K562 (cell line): Measurements from ENCODE around the gene TBXAS1. TPM values are rescaled to one million over a fixed set of nuclear protein-coding genes. Genes with fewer than 3 reads are reported as not detected.
A peak's percentile ranks its signal among the peaks of the same experiment; 100 is the strongest.

Experiments used
- ATAC-seq: fragments of 200-7000 bp; cut with Tn5 transposase; 3 replicates; pipeline ENCODE4 v1.9.1; 2020; ENCODE audit warnings: moderate library complexity
- BruUV-seq: library from RNA; stranded (reverse); fragments of 400-500 nt; replicated peaks from 2 replicates; lab custom pipeline; 2021; lab: Mats Ljungman, UMichigan
- CTCF ChIA-PET: fragments of 300-600 bp; formaldehyde crosslinking; extraction: SDS; loops from one replicate; lab custom pipeline; 2021; ENCODE audit warnings: low intra/inter-chr PET ratio; lab: Yijun Ruan, JAX
- POLR2A ChIA-PET: fragments of 300-600, 350-650 bp; sonication (Branson Sonifier 250); formaldehyde crosslinking; extraction: SDS; loops from one replicate; lab custom pipeline; 2021; ENCODE audit warnings: antibody characterized with exemption, inconsistent platforms; lab: Yijun Ruan, JAX
- DNase-seq, 4 experiments: peaks; one replicate each; pipeline versions ENCODE4 v3.0.0 to v3.0.0-alpha.2; 2011 to 2018; ENCODE audit warnings: low spot score in 3 of 4, mixed read lengths in 3 of 4; ENCODE audit errors: extremely low read depth in 1 of 4
- FAIRE-seq: peaks from 2 replicates; lab custom pipeline; 2011; peaks lifted over from hg19 to GRCh38; lab: Jason Lieb, UNC
- H2AFZ ChIP-seq: 2 replicates; pipeline ENCODE4 v1.6.0; 2011; ENCODE audit warnings: low read depth, low read length, control low read depth, inconsistent platforms
- H3K27ac ChIP-seq: fragments of 200-600 bp; 3 replicates; pipeline ENCODE4 v1.8.0; 2011; ENCODE audit warnings: low read depth, mild to moderate bottlenecking, control low read depth, inconsistent platforms, low read length, moderate library complexity, mixed read lengths; ENCODE audit errors: extremely low read depth
- H3K27me3 ChIP-seq, 2 experiments: fragments of 300-600 bp in 1 of 2; 2 replicates in 1 of 2; 3 replicates in 1 of 2; pipeline versions ENCODE4 v1.6.0 to v1.8.0; 2011; ENCODE audit warnings: inconsistent platforms in 2 of 2, low read length in 2 of 2, mild to moderate bottlenecking in 1 of 2, mixed read lengths in 1 of 2, moderate library complexity in 1 of 2; ENCODE audit not compliant: control insufficient read depth in 2 of 2, insufficient read depth in 2 of 2
- H3K36me3 ChIP-seq: fragments of 300-600 bp; 3 replicates; pipeline ENCODE4 v1.8.0; 2011; ENCODE audit warnings: mild to moderate bottlenecking, low read length, inconsistent platforms; ENCODE audit not compliant: control insufficient read depth, insufficient read depth
- H3K4me1 ChIP-seq, 2 experiments: fragments of 200-600 bp in 1 of 2; replicated peaks in 1 of 2; 2 replicates in 1 of 2; 3 replicates in 1 of 2; pipeline versions ENCODE4 v1.5.1 to v1.8.0; 2011; ENCODE audit warnings: inconsistent platforms in 2 of 2, low read length in 2 of 2, mild to moderate bottlenecking in 1 of 2, mixed read lengths in 1 of 2, moderate library complexity in 1 of 2; ENCODE audit not compliant: control insufficient read depth in 2 of 2, insufficient read depth in 2 of 2
- H3K4me2 ChIP-seq: 2 replicates; pipeline ENCODE4 v1.6.1; 2011; ENCODE audit warnings: low read length, control low read depth, inconsistent platforms, mixed read lengths; ENCODE audit not compliant: insufficient read depth
- H3K4me3 ChIP-seq: fragments of 200-600 bp; sonication (generic), shearing (Covaris generic); 2 replicates; pipeline ENCODE4 v1.5.1; 2016; ENCODE audit warnings: control low read depth, inconsistent platforms
- H3K79me2 ChIP-seq: fragments of 200-600 bp; 3 replicates; pipeline ENCODE4 v1.8.0; 2011; ENCODE audit warnings: low read length, inconsistent platforms; ENCODE audit not compliant: control insufficient read depth, insufficient read depth
- H3K9ac ChIP-seq, 2 experiments: 2 replicates each; pipeline versions ENCODE4 v1.6.0 to v1.6.1; 2011; ENCODE audit warnings: low read depth in 2 of 2, low read length in 2 of 2, control low read depth in 1 of 2, inconsistent platforms in 1 of 2, mild to moderate bottlenecking in 1 of 2, mixed read lengths in 1 of 2; ENCODE audit not compliant: insufficient read depth in 1 of 2
- H3K9me1 ChIP-seq: one replicate; pipeline ENCODE4 v1.6.0; 2011; ENCODE audit warnings: inconsistent platforms, mild to moderate bottlenecking, low read length, moderate library complexity; ENCODE audit not compliant: control insufficient read depth, insufficient read depth
- H3K9me3 ChIP-seq: replicated peaks from 2 replicates; pipeline ENCODE4 v1.5.1; 2011; ENCODE audit warnings: low read depth, low read length, inconsistent platforms; ENCODE audit not compliant: control insufficient read depth, insufficient read depth
- H4K20me1 ChIP-seq: replicated peaks from 2 replicates; pipeline ENCODE4 v1.6.1; 2011; ENCODE audit warnings: low read length, inconsistent platforms, mixed read lengths; ENCODE audit not compliant: control insufficient read depth, insufficient read depth
- CEBPG ChIP-seq, 3 experiments: fragments of 200-800 bp in 1 of 3; sonication (Bioruptor generic) in 1 of 3; sonication (generic) in 1 of 3; formaldehyde crosslinking in 1 of 3; IDR thresholded peaks in 2 of 3; conservative IDR thresholded peaks in 1 of 3; 2 replicates each; pipeline versions ENCODE4 v1.6.1 to v1.8.0; 2016 to 2022; ENCODE audit warnings: missing compliant biosample characterization in 2 of 3, missing genetic modification characterization in 2 of 3, mild to moderate bottlenecking in 1 of 3, missing genetic modification reagents in 1 of 3
- CHD1 ChIP-seq: fragments of 200-600 bp; sonication (generic); IDR thresholded peaks from one replicate; pipeline ENCODE4 v1.6.1; 2012; ENCODE audit warnings: mild to moderate bottlenecking, moderate library complexity, low read length, inconsistent platforms
- E4F1 ChIP-seq: fragments of 250-450 bp; sonication (Bioruptor Pico); IDR thresholded peaks from 2 replicates; pipeline ENCODE4 v1.5.0; 2021; ENCODE audit warnings: mild to moderate bottlenecking, borderline replicate concordance
- FOXP1 ChIP-seq: sonication (generic); formaldehyde crosslinking; IDR thresholded peaks from 2 replicates; pipeline ENCODE4 v1.8.0; 2022; ENCODE audit warnings: mild to moderate bottlenecking, missing genetic modification reagents
- FOXP4 ChIP-seq: sonication (generic); formaldehyde crosslinking; IDR thresholded peaks from 2 replicates; pipeline ENCODE4 v1.8.0; 2022; ENCODE audit warnings: mild to moderate bottlenecking, missing genetic modification reagents, borderline replicate concordance
- RBFOX2 ChIP-seq: fragments of 200-400 bp; formaldehyde crosslinking; IDR thresholded peaks from 2 replicates; pipeline ENCODE4 v1.6.1; 2017; ENCODE audit warnings: low read depth, mild to moderate bottlenecking, low read length, moderate library complexity
- XRCC5 ChIP-seq: fragments of 200-400 bp; formaldehyde crosslinking; IDR thresholded peaks from 2 replicates; pipeline ENCODE4 v1.6.1; 2017; ENCODE audit warnings: low read depth, mild to moderate bottlenecking, low read length
- ZBTB11 ChIP-seq, 3 experiments: fragments of 200-800 bp in 1 of 3; fragments of 250-450 bp in 1 of 3; fragments of 450-650 bp in 1 of 3; sonication (Bioruptor Pico) in 1 of 3; sonication (Bioruptor generic) in 1 of 3; formaldehyde crosslinking in 1 of 3; IDR thresholded peaks; 2 replicates each; pipeline versions ENCODE4 v1.6.1 to v1.8.0; 2016 to 2022; ENCODE audit warnings: mild to moderate bottlenecking in 2 of 3, missing genetic modification characterization in 2 of 3, missing compliant biosample characterization in 1 of 3, moderate library complexity in 1 of 3
- ZNF436 ChIP-seq: fragments of 250-450, 450-650 bp; sonication (Bioruptor Pico); formaldehyde crosslinking; IDR thresholded peaks from 2 replicates; pipeline ENCODE4 v1.7.0; 2020; ENCODE audit warnings: mild to moderate bottlenecking
- WGBS: fragments of 100-300 bp; shearing (Covaris generic); methylation state at CpG from one replicate; pipeline ENCODE4 v1.1.6; 2016; ENCODE audit warnings: low coverage, mixed read lengths; ENCODE audit not compliant: insufficient coverage; ENCODE audit errors: missing lambda C conversion rate; 5-methylcytosine and 5-hydroxymethylcytosine counted together
- in situ Hi-C: fragments of 300-500 bp; cut with MboI; formaldehyde crosslinking; loops from 4 replicates; pipeline ENCODE4 v1.15.0; 2018; ENCODE audit warnings: inconsistent platforms, mixed read lengths
- intact Hi-C: fragments of 100-400 bp; cut with micrococcal nuclease; formaldehyde crosslinking; loops from 2 replicates; pipeline ENCODE4 v1.14.2; 2022
- polyA plus RNA-seq, 8 experiments: library from polyadenylated mRNA; depleted of rRNA in 4 of 8; stranded (reverse) in 5 of 8; unstranded in 3 of 8; fragments of >200 nt; fragmentation: Nextera tagmentation in 2 of 8; fragmentation: Illumina TruSeq in 1 of 8; extraction: Ambion mirVana in 2 of 8; extraction: Trizol in 1 of 8; gene quantifications; 2 replicates each; pipeline versions ENCODE4 v1.2.1 to v1.2.3, GENCODE V29; 2011 to 2014; ENCODE audit warnings: inconsistent platforms in 1 of 8, missing spikeins in 1 of 8
- total RNA-seq, 7 experiments: library from RNA; depleted of rRNA in 6 of 7; stranded (reverse); fragments of >200 nt in 6 of 7; fragmentation: Illumina TruSeq in 2 of 7; extraction: Trizol in 2 of 7; gene quantifications; 2 replicates each; pipeline versions ENCODE4 v1.2.1 to v1.2.3, GENCODE V29; 2011 to 2021; ENCODE audit warnings: low replicate concordance in 1 of 7

TBXAS1 gene
- total and polyA plus RNA-seq, 9 of the 15 experiments (the other 6 are each of a cell fraction or from before 2014, with no cell fraction given) = 1.1 to 8.3 (median 1.9) TPM

- Histone ChIP-seq H3K36me3 (peaks cover 26% of the 10 kb centered on the region), H3K79me2 (peaks cover 38% of the 10 kb centered on the region), H2AFZ (peak overlapping the region; percentile 98), H3K9me3 (peaks cover 2% of the 10 kb centered on the region; the same call in 1 of the 2 replicates), H3K4me1 (peaks cover 8 to 28% of the 10 kb centered on the region in 2 experiments; a peak in 4 of 5 replicates), H3K27ac (peak overlapping the region; percentile 54), H3K9ac (peak overlapping the region; percentile 56 to 75), H3K4me3 (peak overlapping the region; percentile 46), H3K27me3 (no peaks in the 10 kb centered on the region), H3K9me1 (peaks cover 3% of the 10 kb centered on the region), H3K4me2 (peak overlapping the region; percentile 83), H4K20me1 (peaks cover 4% of the 10 kb centered on the region; the same call in 1 of the 2 replicates)
- peak; percentile 61 for ATAC-seq
- POLR2A ChIA-PET = interaction anchor here (0.5 to 5.8 kb wide), 26 partner anchors 12 to 1720 kb away, joined by 3 to 76 read pairs (median 4); no protein-coding TSS in a partner anchor
- CTCF ChIA-PET = no interaction called here
- WGBS = 27% methylated on average over 11 of the region's 11 CpGs
- in situ Hi-C loops (no loop called here), intact Hi-C loops (loop anchor here (2.0 kb wide), 2 partner anchors 59 to 73 kb away; no protein-coding TSS in a partner anchor)
- no peak for FAIRE-seq
- no TSS peak for BruUV-seq
- DNase-seq = peak; percentile 61 to 68 (median 64)
- TF ChIP-seq ZNF436 (CRISPR knock-in tag) (no peak), E4F1 (CRISPR knock-in tag) (no peak), FOXP4 (peak; percentile 64; the same call in 1 of the 2 replicates), RBFOX2 (peak; percentile 49), CHD1 (peak; percentile 85), XRCC5 (0 out of 2 replicates have a peak, but pooled peaks have one; percentile 18), ZBTB11 (CRISPR knock-in tag; IDR thresholded peaks at IDR 0.05) (peak in 1 of 3 experiments; percentile 10; a peak in 1 of 6 replicates), CEBPG (CRISPR knock-in tag; IDR thresholded peaks at IDR 0.05) (peak; percentile 4; the same call in 1 of the 2 replicates), CEBPG (tag; conservative IDR thresholded peaks at IDR 0.05 in 1 of 2, IDR thresholded peaks at IDR 0.05 in 1 of 2) (no peak), FOXP1 (CRISPR knock-in tag) (0 out of 2 replicates have a peak, but pooled peaks have one; percentile 7)
Observed at GRCh38 chr7:139976055-139976837, 147.2 kb downstream of the TBXAS1 start.
